HCT116 (cell line): Measurements from ENCODE around the gene MYBPC3. TPM values are rescaled to one million over a fixed set of nuclear protein-coding genes. Genes with fewer than 3 reads are reported as not detected.

Experiments
- ATAC-seq: fragments of 200-7000 bp; cut with Tn5 transposase; 2 replicates; pipeline ENCODE4 v1.9.1; 2020; ENCODE audit warnings: mild to moderate bottlenecking, moderate library complexity
- BruUV-seq: library from RNA; stranded (reverse); fragments of 400-500 nt; replicated peaks from 2 replicates; lab custom pipeline; 2021; lab: Mats Ljungman, UMichigan
- CTCF ChIA-PET: fragments of 300-600 bp; sonication (Branson Sonifier 250); formaldehyde crosslinking; loops from one replicate; lab custom pipeline; 2021; ENCODE audit warnings: antibody characterized with exemption; lab: Charles Lee
- POLR2A ChIA-PET: fragments of 300-600, 350-600 bp; sonication (Branson Sonifier 250); formaldehyde crosslinking; loops from one replicate; lab custom pipeline; 2021; ENCODE audit warnings: antibody characterized with exemption; lab: Charles Lee
- RAD21 ChIA-PET, 2 experiments: fragments of 300-600 bp; sonication (Branson Sonifier 250); formaldehyde crosslinking; loops; one replicate each; lab custom pipeline; 2023; ENCODE audit warnings: low total read pairs in 2 of 2; ENCODE audit not compliant: uncharacterized antibody in 2 of 2, unreplicated experiment in 2 of 2, low non-redundant PET in 1 of 2; lab: Charles Lee
- DNase-seq: peaks from one replicate; pipeline ENCODE4 v3.0.0-alpha.2; 2010; ENCODE audit warnings: low read depth, low spot score
- H2AFZ ChIP-seq: fragments of 200-600 bp; shearing (Covaris generic), sonication (generic); 2 replicates; pipeline ENCODE4 v1.6.1; 2017; ENCODE audit warnings: low read depth, mixed run types, mixed read lengths, antibody characterized with exemption, low read length; ENCODE audit not compliant: poor library complexity, severe bottlenecking
- H3K27ac ChIP-seq: 2 replicates; pipeline ENCODE4 v1.5.1; 2012; ENCODE audit warnings: low read depth, low read length
- H3K27me3 ChIP-seq: fragments of 200-600 bp; sonication (generic); 2 replicates; pipeline ENCODE4 v1.6.1; 2016; ENCODE audit warnings: mixed run types, low read length, mixed read lengths; ENCODE audit not compliant: insufficient read depth
- H3K36me3 ChIP-seq, 2 experiments: fragments of 200-500 bp in 1 of 2; fragments of 200-600 bp in 1 of 2; sonication (Bioruptor generic) in 1 of 2; sonication (generic) in 1 of 2; 2 replicates each; pipeline versions ENCODE4 v1.5.1 to v1.6.1; 2014 to 2016; ENCODE audit warnings: low read length in 2 of 2, inconsistent platforms in 1 of 2, mixed read lengths in 1 of 2, mixed run types in 1 of 2; ENCODE audit not compliant: insufficient read depth in 2 of 2, control insufficient read depth in 1 of 2
- H3K4me1 ChIP-seq, 2 experiments: fragments of 200-600 bp in 1 of 2; sonication (generic) in 1 of 2; 2 replicates each; pipeline versions ENCODE4 v1.5.1 to v1.6.1; 2012 to 2017; ENCODE audit warnings: low read length in 2 of 2, inconsistent platforms in 1 of 2, mild to moderate bottlenecking in 1 of 2, mixed read lengths in 1 of 2, mixed run types in 1 of 2, moderate library complexity in 1 of 2; ENCODE audit not compliant: insufficient read depth in 2 of 2, control insufficient read depth in 1 of 2
- H3K4me2 ChIP-seq: fragments of 200-600 bp; sonication (generic); 2 replicates; pipeline ENCODE4 v1.6.1; 2017; ENCODE audit warnings: mixed run types, low read length, mixed read lengths
- H3K4me3 ChIP-seq, 2 experiments: fragments of 200-600 bp in 1 of 2; sonication (generic) in 1 of 2; replicated peaks in 1 of 2; 2 replicates each; pipeline ENCODE4 v1.5.1; 2011 to 2016; ENCODE audit warnings: low read length in 2 of 2, control low read depth in 1 of 2, low read depth in 1 of 2, mild to moderate bottlenecking in 1 of 2, mixed read lengths in 1 of 2, mixed run types in 1 of 2
- H3K79me2 ChIP-seq: fragments of 200-600 bp; sonication (generic); 2 replicates; pipeline ENCODE4 v1.6.1; 2017; ENCODE audit warnings: mild to moderate bottlenecking, mixed run types, low read length, moderate library complexity, mixed read lengths; ENCODE audit not compliant: insufficient read depth
- H3K9ac ChIP-seq: fragments of 200-600 bp; sonication (generic); 2 replicates; pipeline ENCODE4 v1.6.1; 2016; ENCODE audit warnings: low read length, mixed read lengths
- H3K9me2 ChIP-seq: fragments of 200-600 bp; sonication (generic), shearing (Covaris generic); 2 replicates; pipeline ENCODE4 v1.6.1; 2017; ENCODE audit warnings: mixed run types, mild to moderate bottlenecking, moderate library complexity; ENCODE audit not compliant: insufficient read depth
- H3K9me3 ChIP-seq, 2 experiments: fragments of 200-500 bp in 1 of 2; fragments of 200-600 bp in 1 of 2; sonication (Bioruptor generic) in 1 of 2; sonication (generic) in 1 of 2; 2 replicates each; pipeline ENCODE4 v1.6.1; 2014 to 2017; ENCODE audit warnings: low read length in 2 of 2, mixed read lengths in 2 of 2, inconsistent platforms in 1 of 2, low read depth in 1 of 2, mild to moderate bottlenecking in 1 of 2, mixed run types in 1 of 2, moderate library complexity in 1 of 2; ENCODE audit not compliant: control insufficient read depth in 1 of 2, insufficient read depth in 1 of 2
- H4K20me1 ChIP-seq: fragments of 200-600 bp; sonication (generic), shearing (Covaris generic); 2 replicates; pipeline ENCODE4 v1.6.1; 2017; ENCODE audit warnings: mixed run types, mild to moderate bottlenecking, moderate library complexity; ENCODE audit not compliant: insufficient read depth
- CBX3 ChIP-seq: IDR thresholded peaks from 2 replicates; pipeline ENCODE4 v1.6.1; 2012; ENCODE audit warnings: low read depth
- CTCF ChIP-seq, 3 experiments: fragments of 200-600 bp in 1 of 3; sonication (generic) in 1 of 3; IDR thresholded peaks in 2 of 3; conservative IDR thresholded peaks in 1 of 3; 2 replicates each; pipeline ENCODE4 v1.5.1; 2012 to 2017; ENCODE audit warnings: low read depth in 2 of 3, low read length in 2 of 3, antibody characterized with exemption in 1 of 3, borderline replicate concordance in 1 of 3, control low read depth in 1 of 3, mild to moderate bottlenecking in 1 of 3, mixed read lengths in 1 of 3, mixed run types in 1 of 3, moderate library complexity in 1 of 3; ENCODE audit not compliant: insufficient read depth in 1 of 3
- EZH2 ChIP-seq: fragments of 200-600 bp; sonication (generic); IDR thresholded peaks from 2 replicates; pipeline ENCODE4 v1.6.1; 2017; ENCODE audit warnings: antibody characterized with exemption, mixed run types
- EZH2phosphoT487 ChIP-seq: fragments of 200-600 bp; IDR thresholded peaks from 2 replicates; pipeline ENCODE4 v1.6.1; 2018; ENCODE audit warnings: antibody characterized with exemption, borderline replicate concordance
- MAX ChIP-seq: IDR thresholded peaks from 2 replicates; pipeline ENCODE4 v1.6.1; 2012
- POLR2AphosphoS5 ChIP-seq: IDR thresholded peaks from 2 replicates; pipeline ENCODE4 v1.6.1; 2011; ENCODE audit warnings: mild to moderate bottlenecking, low read depth, low read length, moderate library complexity
- RAD21 ChIP-seq: IDR thresholded peaks from 2 replicates; pipeline ENCODE4 v1.6.1; 2012; ENCODE audit warnings: low read depth, mild to moderate bottlenecking
- REST ChIP-seq: IDR thresholded peaks from 2 replicates; pipeline ENCODE4 v1.6.1; 2012; ENCODE audit warnings: low read depth
- SP1 ChIP-seq: IDR thresholded peaks from 2 replicates; pipeline ENCODE4 v1.6.1; 2012; ENCODE audit warnings: low read depth
- TCF7L2 ChIP-seq: IDR thresholded peaks from 2 replicates; pipeline ENCODE4 v1.7.0; 2011; ENCODE audit warnings: borderline replicate concordance, inconsistent platforms; ENCODE audit not compliant: insufficient read depth, insufficient read length; ENCODE audit errors: extremely low read depth
- YY1 ChIP-seq: IDR thresholded peaks from 2 replicates; pipeline ENCODE4 v1.6.1; 2011; ENCODE audit warnings: low read length, low read depth, moderate library complexity, mild to moderate bottlenecking; ENCODE audit not compliant: insufficient replicate concordance; ENCODE audit errors: extremely low read depth
- intact Hi-C: fragments of 100-400 bp; cut with micrococcal nuclease; formaldehyde crosslinking; loops from 2 replicates; pipeline ENCODE4 v1.10.0; 2022
- total RNA-seq: library from RNA; stranded (reverse); gene quantifications from one replicate; pipeline ENCODE4 v1.2.1, GENCODE V29; 2021; ENCODE audit not compliant: unreplicated experiment

The MYBPC3 gene
- total RNA-seq, 1 experiment from 2014 or later, result 0.25 TPM

GRCh38 chr11:47295385-47295784 is 57.1 kb downstream of the MYBPC3 start:
- H3K4me1 ChIP-seq, result no peaks in the 10 kb centered on the region
- ChIA-PET POLR2A (interaction anchor here (0.7 kb wide), 1 partner anchor 80 kb away, joined by 3 read pairs; the partner anchor contains the start of gene DDB2), RAD21 (no interaction called here), CTCF (no interaction called here)
- H3K9me2 ChIP-seq, result no peaks in the 10 kb centered on the region
- BruUV-seq, result no TSS peak
- DNase-seq (no peak), ATAC-seq (no peak)
- no peaks in the 10 kb centered on the region for H3K79me2 ChIP-seq
- intact Hi-C loops, result no loop called here
- no peak overlapping the region for H3K4me3 ChIP-seq
- no peak overlapping the region for H2AFZ ChIP-seq
- H3K27ac ChIP-seq, result no peak overlapping the region
- no peaks in the 10 kb centered on the region for H4K20me1 ChIP-seq
- H3K27me3 ChIP-seq, result no peaks in the 10 kb centered on the region
- peaks cover 35 to 53% of the 10 kb centered on the region in 2 experiments for H3K36me3 ChIP-seq
- no peak overlapping the region for H3K9ac ChIP-seq
- H3K4me2 ChIP-seq, result no peak overlapping the region
- no peak for TF ChIP-seq EZH2phosphoT487
- no peak for TF ChIP-seq EZH2
- TF ChIP-seq TCF7L2, result no peak
- no peak for TF ChIP-seq RAD21
- TF ChIP-seq SP1, result no peak
- no peak for TF ChIP-seq MAX
- TF ChIP-seq CBX3, result no peak
- no peak for TF ChIP-seq POLR2AphosphoS5
- TF ChIP-seq CTCF (IDR thresholded peaks at IDR 0.05 in 2 of 3, conservative IDR thresholded peaks at IDR 0.05 in 1 of 3; ENCODE audit: borderline replicate concordance in 1 of 3, insufficient read depth in 1 of 3, low read depth in 2 of 3, low read length in 2 of 3), result no peak
- TF ChIP-seq YY1, result no peak
- TF ChIP-seq REST, result no peak
- peaks cover 3% of the 10 kb centered on the region in 2 experiments; a peak in 1 of 4 replicates for H3K9me3 ChIP-seq
